ENCODE data around the gene SYT13.

Gene SYT13

DNA sequence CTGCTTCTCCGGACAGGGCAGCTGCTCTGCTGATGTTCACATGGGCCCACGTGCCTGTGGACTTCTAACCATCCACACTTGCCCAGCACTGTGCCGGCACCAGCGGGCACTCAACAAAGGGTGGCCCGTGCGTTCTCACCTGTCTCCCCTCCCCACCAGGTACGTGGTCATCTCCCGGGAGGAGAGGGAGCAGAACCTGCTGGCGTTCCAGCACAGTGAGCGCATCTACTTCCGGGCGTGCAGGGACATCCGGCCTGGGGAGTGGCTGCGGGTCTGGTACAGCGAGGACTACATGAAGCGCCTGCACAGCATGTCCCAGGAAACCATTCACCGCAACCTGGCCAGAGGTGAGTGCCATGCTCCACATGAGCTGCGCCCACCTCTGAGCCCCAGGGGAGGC, 66.7 kb downstream of the SYT13 start:
- Histone ChIP-seq H3K23ac (ENCODE audit: low read length) (no peak overlapping the region), H3K79me1 (ENCODE audit: low read length) (no peaks in the 10 kb centered on the region), H3K4me2 (ENCODE audit: low read length) (no peak overlapping the region), H4K8ac (ENCODE audit: low read depth, low read length) (no peak overlapping the region), H2BK120ac (ENCODE audit: low read depth, low read length) (no peak overlapping the region), H2AK5ac (ENCODE audit: low read length) (no peak overlapping the region), H3K27ac (ENCODE audit: low read depth, low read length) (no peak overlapping the region), H3K4me1 (ENCODE audit: control insufficient read depth, low read depth, low read length) (no peaks in the 10 kb centered on the region), H3K79me2 (ENCODE audit: control insufficient read depth, insufficient read depth, low read length) (no peaks in the 10 kb centered on the region), H4K5ac (ENCODE audit: low read length) (no peak overlapping the region), H3K4me3 (ENCODE audit: low read length) (no peak overlapping the region), H3K18ac (ENCODE audit: low read length) (no peak overlapping the region), H2BK15ac (replicated peaks; ENCODE audit: low read depth) (no peak overlapping the region), H3K56ac (ENCODE audit: low read length) (no peak overlapping the region), H3K9ac (ENCODE audit: low read length) (no peak overlapping the region), H3K27me3 (ENCODE audit: insufficient read depth, low read length, poor library complexity) (no peaks in the 10 kb centered on the region), H2BK5ac (ENCODE audit: low read length) (no peak overlapping the region), H3K36me3 (ENCODE audit: control insufficient read depth, insufficient read depth, low read length) (no peaks in the 10 kb centered on the region), H3K4ac (ENCODE audit: low read depth, low read length) (no peak overlapping the region)
- DNase-seq = no peak
- WGBS (ENCODE audit: extremely low coverage, insufficient coverage, low lambda C conversion rate) = no CpG with 5 or more reads among the region's 18 CpGs

GRCh38 chr11:45218705-45219104, 67.4 kb downstream of the SYT13 start:
- H3K4me1 ChIP-seq (ENCODE audit: control insufficient read depth, low read depth, low read length) = no peaks in the 10 kb centered on the region
- H2BK5ac ChIP-seq (ENCODE audit: low read length) = no peak overlapping the region
- H3K4me2 ChIP-seq (ENCODE audit: low read length) = no peak overlapping the region
- no peak overlapping the region for H3K27ac ChIP-seq (ENCODE audit: low read depth, low read length)
- H3K4me3 ChIP-seq (ENCODE audit: low read length) = no peak overlapping the region
- H3K9ac ChIP-seq (ENCODE audit: low read length) = no peak overlapping the region
- H3K27me3 ChIP-seq (ENCODE audit: insufficient read depth, low read length, poor library complexity) = no peaks in the 10 kb centered on the region
- no peak for DNase-seq
- no peaks in the 10 kb centered on the region for H3K36me3 ChIP-seq (ENCODE audit: control insufficient read depth, insufficient read depth, low read length)
- no peak overlapping the region for H3K4ac ChIP-seq (ENCODE audit: low read depth, low read length)
- WGBS (ENCODE audit: extremely low coverage, insufficient coverage, low lambda C conversion rate) = no CpG with 5 or more reads among the region's 4 CpGs
- no peak overlapping the region for H4K5ac ChIP-seq (ENCODE audit: low read length)
- no peak overlapping the region for H4K8ac ChIP-seq (ENCODE audit: low read depth, low read length)
- H3K23ac ChIP-seq (ENCODE audit: low read length) = no peak overlapping the region
- H2BK15ac ChIP-seq (replicated peaks; ENCODE audit: low read depth) = no peak overlapping the region
- H3K56ac ChIP-seq (ENCODE audit: low read length) = no peak overlapping the region
- no peaks in the 10 kb centered on the region for H3K79me2 ChIP-seq (ENCODE audit: control insufficient read depth, insufficient read depth, low read length)
- H3K79me1 ChIP-seq (ENCODE audit: low read length) = no peaks in the 10 kb centered on the region
- no peak overlapping the region for H2BK120ac ChIP-seq (ENCODE audit: low read depth, low read length)
- H3K18ac ChIP-seq (ENCODE audit: low read length) = no peak overlapping the region
- H2AK5ac ChIP-seq (ENCODE audit: low read length) = no peak overlapping the region

- WGBS (ENCODE audit: extremely low coverage, insufficient coverage, low lambda C conversion rate) = no CpG with 5 or more reads among the region's 2 CpGs
- H3K79me1 ChIP-seq (ENCODE audit: low read length) = no peaks in the 10 kb centered on the region
- no peak overlapping the region for H3K4me3 ChIP-seq (ENCODE audit: low read length)
- H3K23ac ChIP-seq (ENCODE audit: low read length) = no peak overlapping the region
- no peaks in the 10 kb centered on the region for H3K4me1 ChIP-seq (ENCODE audit: control insufficient read depth, low read depth, low read length)
- H2BK120ac ChIP-seq (ENCODE audit: low read depth, low read length) = no peak overlapping the region
- H3K36me3 ChIP-seq (ENCODE audit: control insufficient read depth, insufficient read depth, low read length) = no peaks in the 10 kb centered on the region
- H3K56ac ChIP-seq (ENCODE audit: low read length) = no peak overlapping the region
- DNase-seq = no peak
- no peak overlapping the region for H3K18ac ChIP-seq (ENCODE audit: low read length)
- H2BK15ac ChIP-seq (replicated peaks; ENCODE audit: low read depth) = no peak overlapping the region
- no peak overlapping the region for H3K4me2 ChIP-seq (ENCODE audit: low read length)
- no peak overlapping the region for H3K9ac ChIP-seq (ENCODE audit: low read length)
- no peaks in the 10 kb centered on the region for H3K27me3 ChIP-seq (ENCODE audit: insufficient read depth, low read length, poor library complexity)
- H2AK5ac ChIP-seq (ENCODE audit: low read length) = no peak overlapping the region
- no peaks in the 10 kb centered on the region for H3K79me2 ChIP-seq (ENCODE audit: control insufficient read depth, insufficient read depth, low read length)
- no peak overlapping the region for H4K5ac ChIP-seq (ENCODE audit: low read length)
- H3K27ac ChIP-seq (ENCODE audit: low read depth, low read length) = no peak overlapping the region
- H2BK5ac ChIP-seq (ENCODE audit: low read length) = no peak overlapping the region
- H4K8ac ChIP-seq (ENCODE audit: low read depth, low read length) = no peak overlapping the region
- H3K4ac ChIP-seq (ENCODE audit: low read depth, low read length) = no peak overlapping the region
These were observed 68.2 kb downstream of the SYT13 start for GRCh38 chr11:45217991-45218390.

GRCh38 chr11:45216901-45217300, 69.2 kb downstream of the SYT13 start:
- no peaks in the 10 kb centered on the region for H3K79me1 ChIP-seq (ENCODE audit: low read length)
- no peak overlapping the region for H2AK5ac ChIP-seq (ENCODE audit: low read length)
- H3K27ac ChIP-seq (ENCODE audit: low read depth, low read length) = no peak overlapping the region
- no peak overlapping the region for H3K4me3 ChIP-seq (ENCODE audit: low read length)
- H3K4me1 ChIP-seq (ENCODE audit: control insufficient read depth, low read depth, low read length) = no peaks in the 10 kb centered on the region
- no peak overlapping the region for H4K8ac ChIP-seq (ENCODE audit: low read depth, low read length)
- no peaks in the 10 kb centered on the region for H3K27me3 ChIP-seq (ENCODE audit: insufficient read depth, low read length, poor library complexity)
- WGBS (ENCODE audit: extremely low coverage, insufficient coverage, low lambda C conversion rate) = no CpG with 5 or more reads among the region's 2 CpGs
- DNase-seq = no peak
- no peak overlapping the region for H3K23ac ChIP-seq (ENCODE audit: low read length)
- no peak overlapping the region for H3K4ac ChIP-seq (ENCODE audit: low read depth, low read length)
- H3K9ac ChIP-seq (ENCODE audit: low read length) = no peak overlapping the region
- no peak overlapping the region for H2BK15ac ChIP-seq (replicated peaks; ENCODE audit: low read depth)
- H2BK120ac ChIP-seq (ENCODE audit: low read depth, low read length) = no peak overlapping the region
- H2BK5ac ChIP-seq (ENCODE audit: low read length) = no peak overlapping the region
- H3K18ac ChIP-seq (ENCODE audit: low read length) = no peak overlapping the region
- H3K36me3 ChIP-seq (ENCODE audit: control insufficient read depth, insufficient read depth, low read length) = no peaks in the 10 kb centered on the region
- H4K5ac ChIP-seq (ENCODE audit: low read length) = no peak overlapping the region
- H3K79me2 ChIP-seq (ENCODE audit: control insufficient read depth, insufficient read depth, low read length) = no peaks in the 10 kb centered on the region
- H3K4me2 ChIP-seq (ENCODE audit: low read length) = no peak overlapping the region
- H3K56ac ChIP-seq (ENCODE audit: low read length) = no peak overlapping the region

DNA sequence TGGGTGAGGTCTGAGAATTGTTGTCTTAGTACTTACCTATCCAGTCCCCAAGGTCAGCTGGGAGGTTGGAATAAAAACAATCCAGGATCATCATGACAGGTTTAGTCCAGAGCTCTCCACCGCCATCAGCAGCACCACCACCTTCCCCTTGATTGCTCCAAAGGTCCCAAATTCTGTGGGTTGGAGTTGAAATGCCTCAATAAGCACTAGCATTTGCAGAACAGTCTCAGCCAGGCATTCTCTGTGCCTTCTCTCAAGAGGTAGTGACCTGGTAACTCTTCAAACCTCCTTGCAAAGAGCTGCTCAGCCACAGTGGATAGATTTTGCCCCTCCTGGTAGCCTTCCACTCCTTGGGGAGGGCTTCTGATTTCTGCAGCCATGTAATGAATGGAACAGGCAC, 70.1 kb downstream of the SYT13 start:
- H3K27ac ChIP-seq (ENCODE audit: low read depth, low read length) = no peak overlapping the region
- no peak overlapping the region for H4K5ac ChIP-seq (ENCODE audit: low read length)
- no peaks in the 10 kb centered on the region for H3K27me3 ChIP-seq (ENCODE audit: insufficient read depth, low read length, poor library complexity)
- H2BK15ac ChIP-seq (replicated peaks; ENCODE audit: low read depth) = no peak overlapping the region
- no peak overlapping the region for H2BK5ac ChIP-seq (ENCODE audit: low read length)
- H3K56ac ChIP-seq (ENCODE audit: low read length) = no peak overlapping the region
- no peak overlapping the region for H3K4me2 ChIP-seq (ENCODE audit: low read length)
- DNase-seq = no peak
- no peak overlapping the region for H4K8ac ChIP-seq (ENCODE audit: low read depth, low read length)
- no peak overlapping the region for H2BK120ac ChIP-seq (ENCODE audit: low read depth, low read length)
- no peak overlapping the region for H3K9ac ChIP-seq (ENCODE audit: low read length)
- no peaks in the 10 kb centered on the region for H3K4me1 ChIP-seq (ENCODE audit: control insufficient read depth, low read depth, low read length)
- WGBS (ENCODE audit: extremely low coverage, insufficient coverage, low lambda C conversion rate) = no CpG with 5 or more reads among the region's 1 CpG
- no peaks in the 10 kb centered on the region for H3K36me3 ChIP-seq (ENCODE audit: control insufficient read depth, insufficient read depth, low read length)
- no peak overlapping the region for H3K4ac ChIP-seq (ENCODE audit: low read depth, low read length)
- H2AK5ac ChIP-seq (ENCODE audit: low read length) = no peak overlapping the region
- H3K79me1 ChIP-seq (ENCODE audit: low read length) = no peaks in the 10 kb centered on the region
- no peak overlapping the region for H3K4me3 ChIP-seq (ENCODE audit: low read length)
- no peaks in the 10 kb centered on the region for H3K79me2 ChIP-seq (ENCODE audit: control insufficient read depth, insufficient read depth, low read length)
- H3K18ac ChIP-seq (ENCODE audit: low read length) = no peak overlapping the region
- H3K23ac ChIP-seq (ENCODE audit: low read length) = no peak overlapping the region

GRCh38 chr11:45215098-45215865, 70.9 kb downstream of the SYT13 start:
- no peaks in the 10 kb centered on the region for H3K36me3 ChIP-seq (ENCODE audit: control insufficient read depth, insufficient read depth, low read length)
- H3K4ac ChIP-seq (ENCODE audit: low read depth, low read length) = no peak overlapping the region
- DNase-seq = no peak
- no peaks in the 10 kb centered on the region for H3K79me1 ChIP-seq (ENCODE audit: low read length)
- H3K4me2 ChIP-seq (ENCODE audit: low read length) = no peak overlapping the region
- H3K56ac ChIP-seq (ENCODE audit: low read length) = no peak overlapping the region
- H4K8ac ChIP-seq (ENCODE audit: low read depth, low read length) = no peak overlapping the region
- no peaks in the 10 kb centered on the region for H3K79me2 ChIP-seq (ENCODE audit: control insufficient read depth, insufficient read depth, low read length)
- H3K9ac ChIP-seq (ENCODE audit: low read length) = no peak overlapping the region
- H3K27me3 ChIP-seq (ENCODE audit: insufficient read depth, low read length, poor library complexity) = no peaks in the 10 kb centered on the region
- H4K5ac ChIP-seq (ENCODE audit: low read length) = no peak overlapping the region
- no peak overlapping the region for H2BK5ac ChIP-seq (ENCODE audit: low read length)
- H2AK5ac ChIP-seq (ENCODE audit: low read length) = no peak overlapping the region
- no peak overlapping the region for H2BK15ac ChIP-seq (replicated peaks; ENCODE audit: low read depth)
- peak overlapping the region; percentile 85 for H3K23ac ChIP-seq (ENCODE audit: low read length)
- no peak overlapping the region for H3K4me3 ChIP-seq (ENCODE audit: low read length)
- H3K4me1 ChIP-seq (ENCODE audit: control insufficient read depth, low read depth, low read length) = no peaks in the 10 kb centered on the region
- no peak overlapping the region for H3K18ac ChIP-seq (ENCODE audit: low read length)
- no CpG with 5 or more reads among the region's 4 CpGs for WGBS (ENCODE audit: extremely low coverage, insufficient coverage, low lambda C conversion rate)
- no peak overlapping the region for H3K27ac ChIP-seq (ENCODE audit: low read depth, low read length)
- no peak overlapping the region for H2BK120ac ChIP-seq (ENCODE audit: low read depth, low read length)
